Hepatocyte (in vitro differentiated cells): ENCODE results near the gene CNTNAP2.

ENCODE experiments used
- EZH2 ChIP-seq: fragments of 200-600 bp; sonication (generic); IDR thresholded peaks from 2 replicates; pipeline ENCODE4 v1.6.1; 2016; ENCODE audit warnings: antibody characterized with exemption, mild to moderate bottlenecking, borderline replicate concordance
- EZH2phosphoT487 ChIP-seq: fragments of 200-600 bp; sonication (generic); IDR thresholded peaks from one replicate; pipeline ENCODE4 v1.6.1; 2018; ENCODE audit warnings: antibody characterized with exemption, mild to moderate bottlenecking, low read depth, moderate library complexity; ENCODE audit not compliant: unreplicated experiment, severe bottlenecking
- TF ChIP-seq, protein P1 (sequence below): fragments of 200-600 bp; sonication (generic); IDR thresholded peaks from 2 replicates; pipeline ENCODE4 v1.5.1; 2016; ENCODE audit warnings: antibody characterized with exemption, mild to moderate bottlenecking; ENCODE audit not compliant: poor library complexity

DNA sequence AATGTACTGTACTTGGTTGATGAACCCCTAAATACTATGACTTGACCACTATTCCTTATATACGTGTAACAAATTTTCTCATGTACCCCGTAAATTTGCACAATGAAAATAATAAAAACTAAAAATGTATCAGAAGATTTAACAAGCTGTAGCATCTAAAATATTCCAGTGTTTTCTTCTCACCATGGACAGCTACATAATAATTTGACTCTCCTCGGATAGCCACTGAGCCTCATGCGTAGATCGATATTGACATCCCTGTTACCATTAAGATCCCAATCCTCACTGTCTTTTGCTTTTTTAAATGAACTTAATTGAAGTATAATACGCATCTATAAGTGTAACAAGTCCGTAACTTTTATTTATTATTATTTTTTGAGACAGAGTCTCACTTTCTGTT is 2294.3 kb downstream of the CNTNAP2 start:
- TF ChIP-seq EZH2phosphoT487, result no peak
- TF ChIP-seq, protein P1, sequence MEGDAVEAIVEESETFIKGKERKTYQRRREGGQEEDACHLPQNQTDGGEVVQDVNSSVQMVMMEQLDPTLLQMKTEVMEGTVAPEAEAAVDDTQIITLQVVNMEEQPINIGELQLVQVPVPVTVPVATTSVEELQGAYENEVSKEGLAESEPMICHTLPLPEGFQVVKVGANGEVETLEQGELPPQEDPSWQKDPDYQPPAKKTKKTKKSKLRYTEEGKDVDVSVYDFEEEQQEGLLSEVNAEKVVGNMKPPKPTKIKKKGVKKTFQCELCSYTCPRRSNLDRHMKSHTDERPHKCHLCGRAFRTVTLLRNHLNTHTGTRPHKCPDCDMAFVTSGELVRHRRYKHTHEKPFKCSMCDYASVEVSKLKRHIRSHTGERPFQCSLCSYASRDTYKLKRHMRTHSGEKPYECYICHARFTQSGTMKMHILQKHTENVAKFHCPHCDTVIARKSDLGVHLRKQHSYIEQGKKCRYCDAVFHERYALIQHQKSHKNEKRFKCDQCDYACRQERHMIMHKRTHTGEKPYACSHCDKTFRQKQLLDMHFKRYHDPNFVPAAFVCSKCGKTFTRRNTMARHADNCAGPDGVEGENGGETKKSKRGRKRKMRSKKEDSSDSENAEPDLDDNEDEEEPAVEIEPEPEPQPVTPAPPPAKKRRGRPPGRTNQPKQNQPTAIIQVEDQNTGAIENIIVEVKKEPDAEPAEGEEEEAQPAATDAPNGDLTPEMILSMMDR, result no peak
- TF ChIP-seq EZH2, result no peak
